Caco-2 (cell line): Measurements from ENCODE around the gene HADH. TPM values are rescaled to one million over a fixed set of nuclear protein-coding genes. Genes with fewer than 3 reads are reported as not detected.

Experiments
- BruUV-seq: library from RNA; stranded (reverse); fragments of 400-500 nt; replicated peaks from 2 replicates; lab custom pipeline; 2021; lab: Mats Ljungman, UMichigan
- CTCF ChIA-PET: fragments of 300-600 bp; sonication (Branson Sonifier 250); formaldehyde crosslinking; loops from one replicate; lab custom pipeline; 2022; ENCODE audit warnings: antibody characterized with exemption; lab: Charles Lee
- POLR2A ChIA-PET: fragments of 300-600 bp; sonication (Branson Sonifier 250); formaldehyde crosslinking; loops from one replicate; lab custom pipeline; 2022; ENCODE audit warnings: antibody characterized with exemption; lab: Charles Lee
- DNase-seq, 2 experiments: peaks; one replicate each; pipeline versions ENCODE4 v3.0.0 to v3.0.0-alpha.2; 2020 to 2022
- H3K27me3 ChIP-seq: replicated peaks from 2 replicates; pipeline ENCODE4 v1.6.0; 2011; ENCODE audit warnings: low read length; ENCODE audit not compliant: control insufficient read depth, insufficient read depth
- H3K36me3 ChIP-seq: 2 replicates; pipeline ENCODE4 v1.5.1; 2011; ENCODE audit warnings: low read length; ENCODE audit not compliant: control insufficient read depth, insufficient read depth
- H3K4me1 ChIP-seq: fragments of 250-450 bp; sonication (Bioruptor Pico); 2 replicates; pipeline ENCODE4 v1.5.1; 2020; ENCODE audit warnings: mild to moderate bottlenecking
- H3K4me3 ChIP-seq: 2 replicates; pipeline ENCODE4 v1.5.1; 2011; ENCODE audit warnings: low read depth, mild to moderate bottlenecking, control low read depth, low read length
- H3K9me3 ChIP-seq: fragments of 250-450 bp; sonication (Bioruptor Pico); 2 replicates; pipeline ENCODE4 v1.5.1; 2020; ENCODE audit warnings: mild to moderate bottlenecking, moderate library complexity
- H3K27ac Mint-ChIP-seq: one replicate; pipeline ENCODE4 v1.8.0; 2022; ENCODE audit warnings: mixed read lengths; ENCODE audit not compliant: unreplicated experiment
- H3K27me3 Mint-ChIP-seq: one replicate; pipeline ENCODE4 v1.8.0; 2022; ENCODE audit warnings: mixed read lengths; ENCODE audit not compliant: insufficient read depth, unreplicated experiment
- H3K36me3 Mint-ChIP-seq: one replicate; pipeline ENCODE4 v1.8.0; 2022; ENCODE audit warnings: mild to moderate bottlenecking, mixed read lengths; ENCODE audit not compliant: insufficient read depth, unreplicated experiment
- H3K4me1 Mint-ChIP-seq: one replicate; pipeline ENCODE4 v1.8.0; 2022; ENCODE audit warnings: low read depth, mixed read lengths; ENCODE audit not compliant: unreplicated experiment
- H3K4me3 Mint-ChIP-seq: one replicate; pipeline ENCODE4 v1.8.0; 2022; ENCODE audit warnings: mild to moderate bottlenecking, moderate library complexity, mixed read lengths; ENCODE audit not compliant: unreplicated experiment
- H3K9me3 Mint-ChIP-seq: one replicate; pipeline ENCODE4 v1.8.0; 2022; ENCODE audit warnings: mixed read lengths; ENCODE audit not compliant: unreplicated experiment
- CTCF ChIP-seq, 2 experiments: fragments of 200-600 bp in 1 of 2; IDR thresholded peaks; 1 replicate in 1 of 2; 2 replicates in 1 of 2; pipeline versions ENCODE4 v1.5.1 to v1.8.0; 2011 to 2022; ENCODE audit warnings: antibody characterized with exemption in 1 of 2, control low read depth in 1 of 2, inconsistent platforms in 1 of 2, low read depth in 1 of 2, low read length in 1 of 2, mild to moderate bottlenecking in 1 of 2, moderate library complexity in 1 of 2; ENCODE audit not compliant: insufficient read depth in 1 of 2, severe bottlenecking in 1 of 2, unreplicated experiment in 1 of 2
- intact Hi-C: fragments of 100-400 bp; cut with micrococcal nuclease; formaldehyde crosslinking; loops from one replicate; pipeline ENCODE4 v1.10.0; 2022; ENCODE audit not compliant: unreplicated experiment
- total RNA-seq: library from RNA; stranded (reverse); gene quantifications from 2 replicates; pipeline ENCODE4 v1.2.3, GENCODE V29; 2022

The HADH gene
- total RNA-seq, 1 experiment from 2014 or later: 35.8 TPM

- Mint-ChIP-seq H3K9me3 (no peaks in the 10 kb centered on the region), H3K4me3 (no peak overlapping the region), H3K36me3 (no peaks in the 10 kb centered on the region), H3K4me1 (no peaks in the 10 kb centered on the region), H3K27ac (no peak overlapping the region), H3K27me3 (no peaks in the 10 kb centered on the region)
- H3K4me3 ChIP-seq: no peak overlapping the region
- no peaks in the 10 kb centered on the region for H3K27me3 ChIP-seq
- no peaks in the 10 kb centered on the region for H3K36me3 ChIP-seq
- no peak for DNase-seq
- POLR2A ChIA-PET: no interaction called here
- no TSS peak for BruUV-seq
- no peaks in the 10 kb centered on the region for H3K4me1 ChIP-seq
- TF ChIP-seq CTCF (IDR thresholded peaks at IDR 0.05; ENCODE audit: insufficient read depth in 1 of 2, low read depth in 1 of 2, low read length in 1 of 2, severe bottlenecking in 1 of 2, unreplicated experiment in 1 of 2): no peak
- no peaks in the 10 kb centered on the region for H3K9me3 ChIP-seq
- intact Hi-C loops: no loop called here
- CTCF ChIA-PET: no interaction called here
Observed at GRCh38 chr4:107972605-107973004, 17.1 kb upstream of the HADH start.

- Mint-ChIP-seq H3K27me3 (no peaks in the 10 kb centered on the region), H3K36me3 (no peaks in the 10 kb centered on the region), H3K4me3 (no peak overlapping the region), H3K4me1 (no peaks in the 10 kb centered on the region), H3K27ac (no peak overlapping the region), H3K9me3 (no peaks in the 10 kb centered on the region)
- H3K4me3 ChIP-seq: no peak overlapping the region
- no peaks in the 10 kb centered on the region for H3K4me1 ChIP-seq
- DNase-seq: no peak
- no peaks in the 10 kb centered on the region for H3K36me3 ChIP-seq
- H3K27me3 ChIP-seq: no peaks in the 10 kb centered on the region
- no peak for TF ChIP-seq CTCF (IDR thresholded peaks at IDR 0.05; ENCODE audit: insufficient read depth in 1 of 2, low read depth in 1 of 2, low read length in 1 of 2, severe bottlenecking in 1 of 2, unreplicated experiment in 1 of 2)
- no peaks in the 10 kb centered on the region for H3K9me3 ChIP-seq
- intact Hi-C loops: no loop called here
- POLR2A ChIA-PET: no interaction called here
- CTCF ChIA-PET: no interaction called here
- no TSS peak for BruUV-seq
Observed at GRCh38 chr4:107974523-107974922, 15.2 kb upstream of the HADH start.

GRCh38 chr4:107977482-107977881 lies 12.2 kb upstream of the HADH start:
- intact Hi-C loops: no loop called here
- no peaks in the 10 kb centered on the region for H3K4me1 Mint-ChIP-seq
- Histone ChIP-seq H3K9me3 (no peaks in the 10 kb centered on the region), H3K27me3 (no peaks in the 10 kb centered on the region), H3K4me3 (no peak overlapping the region), H3K36me3 (no peaks in the 10 kb centered on the region), H3K4me1 (no peaks in the 10 kb centered on the region)
- H3K27me3 Mint-ChIP-seq: no peaks in the 10 kb centered on the region
- DNase-seq: no peak
- ChIA-PET CTCF (no interaction called here), POLR2A (no interaction called here)
- H3K36me3 Mint-ChIP-seq: no peaks in the 10 kb centered on the region
- no peaks in the 10 kb centered on the region for H3K9me3 Mint-ChIP-seq
- TF ChIP-seq CTCF (IDR thresholded peaks at IDR 0.05; ENCODE audit: insufficient read depth in 1 of 2, low read depth in 1 of 2, low read length in 1 of 2, severe bottlenecking in 1 of 2, unreplicated experiment in 1 of 2): no peak
- BruUV-seq: no TSS peak
- H3K4me3 Mint-ChIP-seq: no peak overlapping the region
- no peak overlapping the region for H3K27ac Mint-ChIP-seq
